ENCODE data around the gene TENM4. TPM values are rescaled to one million over a fixed set of nuclear protein-coding genes. Genes with fewer than 3 reads are reported as not detected.

The TENM4 gene
- total RNA-seq, 4 donors from 2014 or later: 5.5 to 12.3 (median 8.9) TPM

DNA sequence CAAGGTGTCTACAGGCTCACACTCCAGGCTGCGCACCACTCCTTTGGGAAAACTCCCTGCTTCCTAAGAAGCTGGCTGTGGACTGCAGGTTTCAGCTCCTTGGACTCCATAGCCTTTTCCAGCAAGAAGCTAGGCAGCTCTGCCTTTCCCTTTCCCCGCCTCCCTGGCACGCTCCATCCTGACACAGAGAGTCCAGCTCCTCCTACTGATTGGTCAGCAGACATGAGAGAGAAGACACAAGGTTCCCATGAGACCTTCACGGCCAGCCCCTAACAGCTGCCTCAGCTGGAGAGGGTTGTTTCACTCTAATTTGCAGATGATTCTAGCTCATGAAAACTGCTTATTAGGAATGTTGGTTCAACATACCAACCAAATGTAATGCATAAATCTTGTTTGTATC, 27.6 kb downstream of the TENM4 start:
- 0 to 13% methylated on average over 1 to 3 of the region's 4 CpGs for WGBS, 2 donors (ENCODE audit: low coverage in 1 of 2)
- Histone ChIP-seq H3K27ac (peak overlapping the region in 3 of 4 donors; percentile 16 to 56 (median 24)), H3K4me1 (peaks cover 6 to 33% (median 20%) of the 10 kb centered on the region in 3 donors), H3K9me3 (peaks cover 0 to 5% (median 0%) of the 10 kb centered on the region in 3 donors), H3K36me3 (no peaks in the 10 kb centered on the region), H3K27me3 (no peaks in the 10 kb centered on the region), H3K4me3 (no peak overlapping the region)
- ATAC-seq: peak; percentile 94
- TF ChIP-seq, protein P1, sequence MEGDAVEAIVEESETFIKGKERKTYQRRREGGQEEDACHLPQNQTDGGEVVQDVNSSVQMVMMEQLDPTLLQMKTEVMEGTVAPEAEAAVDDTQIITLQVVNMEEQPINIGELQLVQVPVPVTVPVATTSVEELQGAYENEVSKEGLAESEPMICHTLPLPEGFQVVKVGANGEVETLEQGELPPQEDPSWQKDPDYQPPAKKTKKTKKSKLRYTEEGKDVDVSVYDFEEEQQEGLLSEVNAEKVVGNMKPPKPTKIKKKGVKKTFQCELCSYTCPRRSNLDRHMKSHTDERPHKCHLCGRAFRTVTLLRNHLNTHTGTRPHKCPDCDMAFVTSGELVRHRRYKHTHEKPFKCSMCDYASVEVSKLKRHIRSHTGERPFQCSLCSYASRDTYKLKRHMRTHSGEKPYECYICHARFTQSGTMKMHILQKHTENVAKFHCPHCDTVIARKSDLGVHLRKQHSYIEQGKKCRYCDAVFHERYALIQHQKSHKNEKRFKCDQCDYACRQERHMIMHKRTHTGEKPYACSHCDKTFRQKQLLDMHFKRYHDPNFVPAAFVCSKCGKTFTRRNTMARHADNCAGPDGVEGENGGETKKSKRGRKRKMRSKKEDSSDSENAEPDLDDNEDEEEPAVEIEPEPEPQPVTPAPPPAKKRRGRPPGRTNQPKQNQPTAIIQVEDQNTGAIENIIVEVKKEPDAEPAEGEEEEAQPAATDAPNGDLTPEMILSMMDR (IDR thresholded peaks at IDR 0.05): peak in 1 of 4 experiments; percentile 18
- TF ChIP-seq EP300 (IDR thresholded peaks at IDR 0.05): no peak

GRCh38 chr11:79412761-79413160, 28.1 kb downstream of the TENM4 start:
- no peaks in the 10 kb centered on the region for H3K36me3 ChIP-seq
- ATAC-seq: no peak
- H3K27ac ChIP-seq: peak overlapping the region in 3 of 4 donors; percentile 16 to 56 (median 24)
- H3K9me3 ChIP-seq: peaks cover 0 to 5% (median 0%) of the 10 kb centered on the region in 3 donors
- H3K4me3 ChIP-seq: no peak overlapping the region
- TF ChIP-seq POLR2A (IDR thresholded peaks at IDR 0.05): no peak
- TF ChIP-seq, protein P1 (IDR thresholded peaks at IDR 0.05): no peak
- TF ChIP-seq EP300 (IDR thresholded peaks at IDR 0.05): no peak
- TF ChIP-seq POLR2AphosphoS5 (IDR thresholded peaks at IDR 0.05): no peak
- WGBS, 2 donors (ENCODE audit: low coverage in 1 of 2): 69 to 76% methylated on average over 1 of the region's 1 CpG
- peaks cover 6 to 33% (median 20%) of the 10 kb centered on the region in 3 donors for H3K4me1 ChIP-seq
- H3K27me3 ChIP-seq: no peaks in the 10 kb centered on the region

GRCh38 chr11:79409330-79409729, 31.5 kb downstream of the TENM4 start:
- ATAC-seq: no peak
- TF ChIP-seq POLR2A (IDR thresholded peaks at IDR 0.05) (no peak), EP300 (IDR thresholded peaks at IDR 0.05) (no peak), POLR2AphosphoS5 (IDR thresholded peaks at IDR 0.05) (no peak)
- TF ChIP-seq, protein P1 (IDR thresholded peaks at IDR 0.05): no peak
- Histone ChIP-seq H3K4me1 (peaks cover 4 to 18% (median 9%) of the 10 kb centered on the region in 3 donors), H3K4me3 (no peak overlapping the region), H3K27ac (no peak overlapping the region), H3K36me3 (no peaks in the 10 kb centered on the region), H3K27me3 (no peaks in the 10 kb centered on the region), H3K9me3 (no peaks in the 10 kb centered on the region)
- 94% methylated on average over 5 to 6 of the region's 6 CpGs for WGBS, 2 donors (ENCODE audit: low coverage in 1 of 2)

DNA sequence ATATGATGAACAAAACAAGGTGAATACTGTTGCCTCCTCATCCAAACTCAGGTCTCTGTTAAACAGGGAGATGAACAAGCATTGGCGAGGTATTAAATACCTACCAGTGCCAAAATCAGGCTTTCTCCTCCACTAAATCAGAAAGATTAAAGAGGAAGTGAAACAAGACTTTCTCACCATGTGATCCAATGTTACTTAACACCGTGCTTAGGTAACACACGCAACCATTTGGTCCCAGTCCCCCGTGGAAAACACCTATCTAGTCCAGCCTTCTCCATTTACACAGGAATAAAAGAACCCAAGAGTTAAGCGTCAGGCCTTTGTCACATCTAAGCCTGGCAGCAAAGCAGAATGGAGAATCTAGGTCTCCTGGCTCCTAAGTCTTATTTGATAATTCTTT, 34.5 kb downstream of the TENM4 start:
- Histone ChIP-seq H3K4me3 (no peak overlapping the region), H3K4me1 (no peaks in the 10 kb centered on the region), H3K27me3 (no peaks in the 10 kb centered on the region), H3K27ac (no peak overlapping the region), H3K36me3 (no peaks in the 10 kb centered on the region), H3K9me3 (no peaks in the 10 kb centered on the region)
- ATAC-seq: no peak
- WGBS, 2 donors (ENCODE audit: low coverage in 1 of 2): 81 to 91% methylated on average over 5 of the region's 5 CpGs
- TF ChIP-seq, protein P1 (IDR thresholded peaks at IDR 0.05): no peak
- TF ChIP-seq POLR2AphosphoS5 (IDR thresholded peaks at IDR 0.05) (no peak), POLR2A (IDR thresholded peaks at IDR 0.05) (no peak), EP300 (IDR thresholded peaks at IDR 0.05) (no peak)

DNA sequence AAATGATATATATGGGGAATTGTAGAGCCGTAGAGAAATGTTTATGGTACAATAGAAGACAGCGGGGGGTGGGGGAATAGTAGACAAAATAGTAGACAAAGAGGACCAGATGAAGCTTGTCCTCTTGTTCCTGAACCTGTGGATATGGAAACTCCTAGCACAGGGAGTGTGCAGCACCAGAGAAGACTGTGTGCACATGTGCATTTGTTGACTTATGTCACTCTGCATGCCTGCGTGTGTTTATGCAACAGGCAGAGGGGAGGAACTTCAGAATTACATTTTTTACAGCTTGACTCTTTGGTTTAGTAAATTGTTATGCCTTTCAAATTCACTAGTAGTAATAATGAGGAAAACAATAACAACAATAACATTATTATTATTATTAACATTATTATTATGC, 36.0 kb downstream of the TENM4 start:
- no peak for ATAC-seq
- 62 to 100% methylated on average over 3 of the region's 3 CpGs for WGBS, 2 donors (ENCODE audit: low coverage in 1 of 2)
- Histone ChIP-seq H3K9me3 (no peaks in the 10 kb centered on the region), H3K4me3 (no peak overlapping the region), H3K27me3 (no peaks in the 10 kb centered on the region), H3K27ac (no peak overlapping the region), H3K36me3 (no peaks in the 10 kb centered on the region), H3K4me1 (no peaks in the 10 kb centered on the region)
- TF ChIP-seq POLR2A (IDR thresholded peaks at IDR 0.05) (no peak), EP300 (IDR thresholded peaks at IDR 0.05) (no peak), POLR2AphosphoS5 (IDR thresholded peaks at IDR 0.05) (no peak)
- TF ChIP-seq, protein P1 (IDR thresholded peaks at IDR 0.05): no peak
